ENCODE data around the gene KRT81. TPM values are rescaled to one million over a fixed set of nuclear protein-coding genes. Genes with fewer than 3 reads are reported as not detected.

The KRT81 gene
- total RNA-seq: not detected

DNA sequence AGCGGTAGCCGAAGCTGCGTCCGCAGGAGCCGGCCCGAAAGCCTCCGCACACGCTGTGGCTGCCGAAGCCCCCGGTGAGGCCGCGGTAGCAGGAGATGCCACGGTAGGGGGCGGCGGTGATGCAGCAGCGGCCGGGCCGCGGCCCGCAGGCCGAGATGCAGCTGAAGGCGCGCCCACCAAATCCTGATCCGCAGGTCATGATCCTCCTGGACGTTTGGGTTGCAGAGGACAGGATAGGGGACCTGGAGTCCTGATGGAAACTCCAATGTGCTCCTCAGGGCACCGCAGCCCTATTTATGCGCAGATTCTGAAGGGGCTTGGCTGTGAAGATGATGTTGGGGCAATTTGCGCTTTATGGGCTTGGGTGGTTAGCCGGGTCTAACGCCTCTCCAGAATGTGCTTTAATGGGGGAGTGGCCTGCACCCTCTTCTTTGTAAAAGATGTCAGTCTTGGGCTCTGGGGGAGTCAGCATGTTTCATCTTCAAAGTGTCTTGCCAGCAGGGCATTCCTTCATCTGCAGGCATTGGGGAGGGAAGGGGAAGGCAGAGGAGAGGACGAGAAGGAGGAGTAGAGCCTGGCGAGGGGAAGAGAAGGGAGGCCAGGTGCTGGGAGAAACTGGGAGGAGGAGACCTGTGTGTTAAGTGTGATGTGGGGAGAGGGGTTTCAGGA lies at the start of gene KRT81:
Gene KRT81, minus strand, starts transcription at position 268 of the 669 bp plus-strand sequence. Its CDS starts 69 bp downstream, at position 199.
- peak; percentile 15 for DNase-seq (ENCODE audit: low spot score)

DNA sequence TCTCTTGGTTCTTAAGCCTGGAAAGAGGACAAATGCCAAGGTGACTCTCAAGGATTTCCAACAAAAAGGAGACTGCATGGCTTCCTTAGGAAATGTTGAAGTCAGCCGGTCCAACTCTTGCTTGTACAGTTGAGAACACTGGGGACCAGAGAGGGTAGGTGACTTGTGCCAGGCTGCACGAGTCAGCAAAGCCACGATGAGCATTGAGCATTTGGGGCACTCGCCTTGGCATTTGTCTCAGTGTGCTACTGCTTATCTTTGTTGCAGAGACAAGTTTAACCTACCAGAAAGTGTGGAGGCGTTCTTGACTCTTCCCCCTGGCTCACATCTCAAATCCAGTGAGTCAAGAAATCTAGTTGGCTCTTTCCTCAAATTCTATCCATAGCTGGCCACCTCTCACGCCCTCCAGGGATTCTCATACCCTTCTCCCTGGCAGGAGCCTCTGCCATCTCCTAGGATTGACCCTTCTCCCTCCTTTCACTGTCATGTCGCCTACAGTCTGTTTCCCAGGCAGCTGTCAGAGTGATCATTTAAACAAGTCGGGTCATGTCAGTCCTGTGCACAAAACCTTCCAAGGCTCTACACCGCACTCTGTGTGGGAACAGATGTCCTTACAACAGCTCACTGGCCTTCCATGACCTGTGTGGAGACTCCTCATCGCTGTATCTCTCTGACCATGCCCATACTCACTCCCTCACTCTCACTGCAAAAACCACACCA lies 47.1 kb upstream of the KRT81 start:
- DNase-seq (ENCODE audit: low spot score): no peak

DNA sequence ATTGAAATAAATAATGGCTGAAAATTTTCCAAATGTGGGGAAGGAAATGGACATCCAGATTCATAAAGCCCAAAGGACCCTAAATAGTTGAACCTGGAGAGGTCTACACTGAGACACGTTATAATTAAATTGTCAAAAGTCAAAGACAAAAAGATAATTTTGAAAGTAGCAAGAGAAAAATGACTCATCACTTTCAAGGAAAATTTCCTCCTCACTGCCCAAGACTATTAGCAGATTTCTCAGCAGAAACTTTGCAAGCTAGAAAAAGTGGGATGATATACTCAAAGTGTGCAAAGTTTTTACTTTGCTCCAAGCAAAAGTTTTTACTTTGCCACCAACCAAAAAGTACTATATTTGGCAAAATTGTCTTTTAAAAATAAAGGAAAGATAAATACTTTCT lies 45.7 kb upstream of the KRT81 start:
- no peak for DNase-seq (ENCODE audit: low spot score)

DNA sequence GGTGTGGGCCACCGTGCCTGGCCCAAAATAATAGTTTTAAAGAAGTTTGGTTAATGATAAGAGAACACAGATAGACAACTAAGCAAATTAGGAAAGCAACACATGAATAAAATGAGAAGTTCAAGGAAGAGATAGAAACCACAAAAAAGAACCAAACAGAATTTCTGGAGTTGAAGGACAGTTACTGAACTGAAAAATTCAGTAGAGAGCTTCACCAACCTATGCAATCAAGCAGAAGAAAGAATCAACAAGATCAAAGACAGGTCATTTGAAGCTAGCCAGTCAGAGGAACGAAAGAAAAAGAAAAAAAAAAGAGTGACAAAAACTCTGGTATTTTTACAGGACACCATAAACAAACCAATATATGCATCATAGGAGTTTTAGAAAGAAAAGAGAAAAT lies 45.3 kb upstream of the KRT81 start:
- no peak for DNase-seq (ENCODE audit: low spot score)

DNA sequence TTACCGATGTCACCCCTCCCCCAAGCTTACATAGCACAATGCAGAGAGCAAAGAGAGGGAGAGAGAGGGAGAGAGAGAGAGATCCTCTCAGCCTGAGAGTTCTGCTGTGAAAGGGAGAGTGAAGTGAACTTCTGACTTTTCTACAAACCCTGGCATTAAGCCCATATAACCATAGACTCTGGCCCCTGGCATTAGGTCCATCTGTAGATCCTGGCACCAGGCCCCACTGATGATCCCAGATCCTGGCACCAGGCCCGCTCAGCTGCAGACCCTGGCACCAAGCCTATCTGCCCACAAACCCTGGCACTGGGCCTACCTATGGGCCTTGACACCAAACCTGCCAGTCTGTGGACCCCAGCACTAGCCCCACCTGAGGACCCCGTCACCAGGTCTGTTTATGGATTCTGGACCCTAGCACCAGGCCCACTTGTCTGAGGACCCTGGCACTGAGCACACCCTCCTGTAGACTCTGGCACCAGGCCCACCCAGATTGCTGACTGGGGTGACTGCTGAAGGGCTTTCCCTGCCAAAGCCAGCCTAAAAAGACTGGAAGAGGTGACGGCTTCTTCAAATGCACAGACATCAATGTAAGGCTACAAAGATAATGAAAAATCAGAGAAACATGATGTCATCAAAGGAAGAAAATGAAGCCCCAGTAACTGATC lies 44.4 kb upstream of the KRT81 start:
- DNase-seq (ENCODE audit: low spot score): no peak

DNA sequence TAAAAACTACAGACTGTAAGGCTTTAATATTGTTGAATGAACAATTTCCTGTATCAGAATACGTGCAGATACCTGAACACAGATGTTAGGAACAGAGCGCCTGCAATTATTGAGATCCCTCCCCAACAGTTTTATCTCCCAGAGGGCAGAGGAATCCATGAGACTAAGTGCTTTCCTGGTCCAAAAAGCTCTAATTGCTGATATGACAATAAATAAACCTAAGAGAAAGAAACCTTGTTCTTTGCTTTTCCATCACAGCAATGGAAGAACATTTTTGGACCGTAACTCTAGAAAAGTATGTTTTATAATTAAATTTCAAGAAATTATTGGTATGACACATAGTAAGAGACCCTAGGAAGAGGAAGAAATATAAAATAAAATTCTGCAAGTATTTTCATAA lies 42.9 kb upstream of the KRT81 start:
- DNase-seq (ENCODE audit: low spot score): no peak

DNA sequence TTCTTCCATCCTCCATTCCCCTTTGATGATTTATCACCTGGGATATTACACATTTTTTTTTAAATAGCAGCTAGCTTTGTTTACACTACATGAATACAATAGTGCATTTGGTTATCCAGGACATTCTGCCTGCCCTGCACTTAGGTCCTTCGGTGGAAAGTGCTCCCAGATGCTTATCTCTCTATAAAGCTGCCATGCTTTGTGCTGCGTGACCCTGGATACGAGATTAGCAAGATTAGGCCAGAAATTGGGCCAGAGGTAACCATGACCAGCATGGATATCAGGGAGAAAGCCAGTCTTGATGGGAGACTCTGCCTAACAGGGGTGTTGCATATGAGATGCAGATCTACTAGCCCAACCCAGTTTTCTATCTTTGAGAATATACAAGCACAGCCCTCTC lies 42.0 kb upstream of the KRT81 start:
- no peak for DNase-seq (ENCODE audit: low spot score)

DNA sequence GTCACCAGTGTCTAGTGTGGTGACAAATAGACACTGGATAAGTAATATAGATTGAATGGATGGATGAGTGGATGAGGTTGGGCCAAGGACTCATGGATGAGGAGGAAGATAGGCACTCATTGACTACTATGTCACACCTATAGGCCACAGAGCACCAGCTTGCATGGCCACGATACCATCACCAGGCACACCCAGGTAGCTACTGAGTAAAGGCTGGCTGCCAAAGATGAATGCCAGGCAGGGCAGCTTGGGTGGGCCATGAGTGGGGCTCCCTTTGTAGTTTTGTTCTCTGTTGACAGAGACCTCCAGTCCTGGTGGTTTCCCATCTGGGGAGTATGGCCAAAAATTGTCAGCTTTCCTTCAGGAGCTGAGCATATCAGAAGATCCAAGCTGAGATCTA lies 41.0 kb upstream of the KRT81 start:
- no peak for DNase-seq (ENCODE audit: low spot score)

DNA sequence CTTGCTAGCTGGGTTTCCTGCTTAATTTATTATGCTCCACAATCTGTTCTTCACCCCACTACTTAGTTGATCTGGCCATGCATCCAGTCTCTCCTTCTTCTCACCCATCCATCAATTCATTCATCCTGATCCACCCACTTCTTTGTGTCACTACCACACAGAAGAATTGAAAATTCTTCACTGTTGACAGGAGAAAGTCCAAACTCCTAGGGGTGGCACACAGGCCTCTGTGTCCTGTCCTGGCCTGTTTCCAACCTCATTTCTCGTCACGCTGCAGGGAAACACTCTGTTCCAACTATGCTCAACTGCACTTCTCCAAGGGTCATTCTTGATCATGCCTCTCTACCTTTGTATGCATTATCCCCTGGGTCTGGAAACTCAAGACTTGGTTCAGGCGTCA lies 40.5 kb upstream of the KRT81 start:
- DNase-seq (ENCODE audit: low spot score): no peak

DNA sequence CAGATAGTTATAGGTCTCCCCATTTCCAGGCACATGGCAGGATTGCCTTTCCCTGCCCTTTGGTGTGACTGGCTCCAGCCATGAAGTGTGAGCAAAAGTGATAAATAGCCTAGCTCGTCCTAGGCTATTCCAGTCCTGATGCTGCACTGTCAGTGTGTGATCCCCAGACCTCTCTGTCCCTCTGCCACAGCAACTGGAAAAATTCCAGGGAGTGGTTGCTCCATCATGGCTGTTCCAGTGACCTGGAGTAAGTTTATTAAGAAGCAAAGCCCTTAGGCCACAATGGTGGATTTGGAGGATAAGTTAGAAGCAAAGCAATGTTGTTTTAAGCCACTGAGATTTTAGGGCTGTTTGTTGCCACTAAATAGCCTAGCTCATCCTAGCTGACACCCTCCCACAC lies 39.7 kb upstream of the KRT81 start:
- DNase-seq (ENCODE audit: low spot score): no peak

DNA sequence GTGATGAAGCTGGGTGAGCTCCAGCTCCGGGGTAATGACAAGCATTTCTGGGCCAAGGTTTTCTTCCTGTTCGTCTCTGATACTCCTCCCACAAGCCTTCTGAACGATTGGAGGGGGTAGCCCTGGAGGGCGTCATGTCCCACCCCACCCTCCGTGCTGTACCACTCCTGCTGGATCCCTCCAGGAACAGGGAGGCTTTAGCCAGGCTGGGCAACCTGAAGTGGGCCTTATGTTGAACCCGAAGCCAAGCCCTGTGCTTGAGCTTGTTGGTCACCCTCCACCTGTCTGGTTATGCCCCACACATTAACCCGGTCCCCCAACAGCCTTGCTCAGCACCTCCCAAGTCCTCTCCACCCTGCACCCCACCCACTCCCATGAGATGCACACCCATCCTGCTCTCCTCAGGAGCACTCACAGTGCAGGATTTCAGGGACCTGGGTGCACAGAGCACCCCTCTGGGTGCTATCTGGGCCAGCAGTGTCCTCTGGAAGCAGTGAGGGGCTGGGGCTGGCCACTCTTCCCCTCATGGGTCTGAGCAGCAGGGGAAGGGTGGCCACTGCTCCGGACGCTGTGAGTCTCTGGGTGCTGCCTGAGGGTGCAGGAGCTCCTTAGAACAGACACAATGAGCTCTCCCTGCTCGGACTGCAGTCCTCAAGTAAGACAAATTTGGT lies 36.6 kb upstream of the KRT81 start:
- no peak for DNase-seq (ENCODE audit: low spot score)

DNA sequence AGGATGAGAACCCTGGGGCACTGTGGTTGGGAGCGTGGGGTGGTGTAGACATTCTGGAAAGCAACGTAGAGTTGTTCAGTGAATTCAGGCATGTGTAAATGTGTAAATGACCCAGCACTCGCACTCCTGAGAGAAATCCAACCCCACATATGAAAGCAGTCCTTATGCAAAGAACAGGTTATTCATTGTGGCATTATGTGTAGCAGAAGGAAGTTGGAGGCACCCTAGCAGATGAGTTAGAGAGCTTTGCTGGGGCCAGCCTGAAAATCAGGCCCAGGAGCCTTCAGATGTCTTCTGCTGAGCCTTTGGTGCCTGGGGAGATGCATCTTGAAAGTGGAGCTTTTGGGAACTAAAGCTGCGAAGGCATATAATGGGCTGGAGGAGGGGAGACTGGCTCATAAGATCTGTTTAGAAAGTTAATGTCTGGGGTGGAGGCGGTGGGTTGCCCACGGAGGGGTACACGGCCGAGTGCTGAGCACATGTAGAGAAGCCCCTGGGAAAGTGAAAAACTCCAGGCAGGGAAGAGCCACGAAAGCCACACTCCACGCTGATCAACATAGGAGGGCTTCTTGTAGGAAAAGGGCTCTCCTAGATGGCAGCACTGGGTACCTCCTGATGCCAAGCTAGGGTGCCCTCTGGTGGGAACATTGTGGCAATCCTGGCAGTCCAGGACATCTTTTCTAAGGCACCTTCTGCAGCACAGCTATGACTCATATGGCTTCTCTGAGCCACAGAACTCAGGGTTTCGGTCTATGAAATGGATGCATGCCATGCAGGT lies 35.9 kb upstream of the KRT81 start:
- peak; percentile 80 for DNase-seq (ENCODE audit: low spot score)

DNA sequence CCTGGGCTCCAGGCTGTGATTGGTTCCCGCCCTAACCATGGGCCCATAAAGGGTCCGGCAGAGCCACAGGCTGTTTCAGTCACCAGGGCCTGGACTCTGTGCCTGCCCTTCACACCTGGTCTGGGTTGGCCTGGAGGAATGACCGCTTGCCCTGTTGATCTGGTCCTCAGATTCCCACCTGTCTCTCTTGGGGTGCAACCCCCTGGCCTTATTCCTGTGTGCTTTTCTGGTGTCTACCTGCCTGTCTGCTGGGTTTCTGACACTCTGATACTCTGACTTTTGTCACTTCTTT lies 32.8 kb upstream of the KRT81 start:
- DNase-seq (ENCODE audit: low spot score): no peak

DNA sequence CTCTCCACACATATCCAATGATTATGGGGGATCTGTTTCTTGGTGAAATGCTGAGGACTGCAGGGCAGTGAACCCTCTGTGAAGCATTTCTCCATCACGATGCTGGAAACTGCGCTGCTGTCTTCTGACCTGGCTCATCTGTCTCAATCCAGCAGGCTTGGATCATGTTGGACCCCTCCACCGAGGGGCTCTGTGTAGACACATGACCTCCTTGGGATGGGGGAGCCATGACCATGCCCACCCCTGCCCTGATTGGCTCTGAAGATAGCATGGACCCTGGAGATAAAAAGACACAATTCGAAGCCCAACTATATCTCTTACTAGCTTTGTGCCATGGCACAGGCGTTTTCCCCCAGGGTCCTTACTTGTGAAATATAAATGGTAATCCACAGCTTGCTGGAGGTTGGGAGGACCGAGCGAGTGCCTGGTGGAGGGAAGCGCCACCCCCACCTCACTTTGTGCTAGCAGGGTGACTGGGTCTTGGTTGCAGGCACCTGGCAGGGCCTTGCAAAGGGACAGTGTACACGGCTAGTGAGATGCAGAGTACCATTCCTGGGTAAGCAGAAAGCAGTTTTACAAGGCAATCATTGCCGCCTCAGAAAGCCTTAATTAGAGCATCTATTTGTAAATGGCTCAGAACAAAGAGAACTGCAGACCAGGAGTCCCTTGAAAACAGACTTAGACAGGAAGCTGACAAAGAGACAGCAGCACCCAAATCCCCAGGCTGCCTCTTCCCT lies 32.2 kb upstream of the KRT81 start:
- DNase-seq (ENCODE audit: low spot score): no peak

DNA sequence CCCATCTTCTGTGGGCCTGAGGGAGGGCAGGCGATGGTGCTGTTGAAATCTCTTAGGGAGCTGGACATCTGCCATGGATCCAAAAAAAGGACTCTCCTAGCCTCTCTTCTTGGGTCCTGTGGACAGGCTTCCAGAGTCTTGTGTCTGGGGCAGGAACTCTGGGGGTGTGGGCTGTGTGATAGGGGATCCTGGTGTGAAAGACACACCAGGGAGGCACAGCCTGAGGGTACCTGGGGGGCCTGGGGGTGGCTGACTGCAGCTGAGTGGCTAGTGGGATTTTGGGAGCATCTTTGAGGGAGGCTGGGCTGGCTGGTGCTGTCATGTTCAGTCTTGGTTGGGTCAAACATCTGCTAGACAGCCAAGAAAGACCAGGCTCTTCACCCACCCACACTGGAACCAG lies 31.7 kb upstream of the KRT81 start:
- no peak for DNase-seq (ENCODE audit: low spot score)

DNA sequence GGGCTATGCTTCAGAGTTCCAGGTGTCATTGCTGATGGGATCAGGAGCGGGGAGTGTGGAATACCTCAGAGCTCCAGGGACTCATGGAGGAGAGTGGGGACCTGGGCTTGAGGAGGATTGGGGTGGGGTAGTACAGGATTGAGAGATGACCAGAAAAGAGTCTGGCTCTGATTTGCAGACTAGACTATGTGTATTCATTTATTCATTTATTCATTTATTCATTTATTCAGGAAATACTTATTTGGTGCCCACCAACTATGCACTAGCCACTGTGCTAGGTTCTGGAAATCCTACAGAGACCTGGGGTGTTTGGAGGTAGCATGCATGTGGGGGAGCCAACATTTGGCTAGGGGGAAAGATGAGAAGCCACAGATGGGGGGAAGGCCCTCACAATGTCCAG lies 30.7 kb upstream of the KRT81 start:
- DNase-seq (ENCODE audit: low spot score): no peak

DNA sequence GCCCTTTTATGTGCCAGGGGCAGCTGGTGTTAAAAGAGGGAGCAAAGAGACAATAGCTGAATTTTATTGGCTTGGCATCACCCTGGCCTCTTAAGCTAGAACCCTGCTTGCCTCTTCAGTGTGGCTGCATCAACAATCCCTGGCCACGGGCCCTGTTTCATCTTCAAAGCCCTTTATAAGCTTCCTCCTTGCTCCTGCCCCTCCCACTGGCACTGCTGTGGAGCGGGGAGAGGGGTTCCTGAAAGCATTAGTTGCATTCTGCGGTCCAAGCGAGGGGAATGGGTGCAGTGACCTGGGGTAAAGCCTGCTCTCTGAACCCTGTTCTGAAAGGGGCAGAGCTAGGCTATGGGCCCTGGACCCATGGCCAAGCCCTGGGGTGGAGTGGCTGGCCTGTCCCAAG lies 30.1 kb upstream of the KRT81 start:
- no peak for DNase-seq (ENCODE audit: low spot score)

DNA sequence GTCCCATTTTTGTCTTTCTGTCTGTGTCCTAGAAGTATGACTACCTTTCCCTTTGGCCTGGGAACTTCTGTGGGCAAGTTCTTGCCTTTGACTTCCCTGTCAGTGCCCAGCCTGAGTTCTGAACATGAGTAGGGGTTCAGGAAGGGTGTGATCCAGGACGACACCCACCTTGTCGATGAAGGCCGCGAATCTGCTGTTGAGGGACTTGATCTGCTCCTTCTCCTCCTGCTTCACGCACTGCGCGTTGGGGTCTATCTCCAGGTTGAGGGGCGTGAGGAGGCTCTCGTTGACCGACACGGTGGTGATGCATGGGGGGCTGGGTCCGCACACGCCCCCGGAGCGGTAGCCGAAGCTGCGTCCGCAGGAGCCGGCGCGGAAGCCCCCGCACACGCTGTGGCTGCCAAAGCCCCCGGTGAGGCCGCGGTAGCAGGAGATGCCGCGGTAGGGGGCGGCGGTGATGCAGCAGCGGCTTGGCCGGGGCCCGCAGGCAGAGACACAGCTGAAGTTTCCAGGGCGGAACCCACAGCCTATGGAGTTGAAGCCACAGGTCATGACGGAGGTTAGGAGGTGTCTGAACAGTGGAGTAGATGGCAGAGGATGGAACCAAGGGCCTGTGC lies 29.6 kb upstream of the KRT81 start, which contains the start of gene KRT83:
Gene KRT83, minus strand, starts transcription at position 615 of the 617 bp plus-strand sequence. Its CDS starts 63 bp downstream, at position 552.
- DNase-seq (ENCODE audit: low spot score): no peak

DNA sequence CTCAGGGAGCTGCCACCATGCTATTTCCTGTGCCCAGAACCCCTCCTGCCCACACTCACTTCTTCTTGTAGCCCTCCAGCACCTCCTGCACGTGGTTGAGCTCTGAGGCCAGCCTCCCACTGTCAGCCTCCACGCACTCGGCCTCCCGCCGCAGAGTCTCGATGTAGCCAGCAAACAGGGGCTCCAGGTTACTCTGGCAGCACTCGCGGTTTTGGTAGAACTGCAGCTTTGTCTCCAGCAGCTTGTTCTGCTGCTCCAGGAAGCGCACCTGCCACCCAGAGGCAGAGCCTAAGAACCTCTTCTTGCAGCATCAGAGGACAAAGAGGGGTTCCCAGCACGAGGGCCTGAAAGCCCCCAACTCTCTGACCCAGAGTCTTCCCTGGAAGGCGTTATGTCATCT lies 27.8 kb upstream of the KRT81 start:
- DNase-seq (ENCODE audit: low spot score): no peak

DNA sequence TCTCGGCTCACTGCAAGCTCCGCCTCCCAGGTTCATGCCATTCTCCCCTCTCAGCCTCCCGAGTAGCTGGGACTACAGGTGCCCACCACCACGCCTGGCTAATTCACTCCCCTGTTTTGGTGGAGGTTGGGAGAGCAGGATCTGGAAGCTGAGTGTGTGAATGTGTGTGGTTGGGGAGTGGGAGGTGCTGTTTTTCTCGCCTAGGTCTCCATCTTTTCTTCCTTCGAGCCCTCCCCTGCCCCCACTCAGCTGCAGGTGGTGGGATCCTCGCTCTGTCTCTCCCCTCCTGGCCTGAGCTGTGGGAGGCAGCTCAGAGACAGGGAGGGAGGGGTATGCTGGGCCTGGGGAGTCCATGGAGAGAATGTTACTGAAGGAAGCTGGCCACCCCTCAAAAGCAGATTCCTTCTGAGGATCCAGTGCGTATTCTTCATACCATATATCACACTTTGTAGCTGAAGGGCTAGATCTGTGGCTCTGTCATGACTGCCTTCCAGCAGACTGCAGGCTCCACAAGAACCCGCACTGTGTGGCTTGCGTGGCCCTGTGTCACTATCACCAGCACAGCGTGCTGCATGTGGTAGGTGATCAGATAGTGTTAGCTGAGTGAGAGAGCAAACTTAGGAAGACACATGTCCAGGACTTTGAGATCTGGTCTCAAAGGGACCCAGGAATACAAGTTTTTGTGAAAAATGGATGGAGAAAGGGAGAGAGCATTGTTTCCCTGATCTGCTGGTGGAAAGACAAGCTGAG lies 27.1 kb upstream of the KRT81 start:
- DNase-seq (ENCODE audit: low spot score): no peak
